Activated CD8-positive, alpha-beta memory T cell treated with anti-CD3 and anti-CD28 coated beads, Interleukin-2, amount 50 U/mL, for 4 hours (primary cell): ENCODE results near the gene ZNF384.

ENCODE experiments used
- DNase-seq: peaks from one replicate; pipeline ENCODE4 v3.0.0-alpha.2; 2020

Gene ZNF384

DNA sequence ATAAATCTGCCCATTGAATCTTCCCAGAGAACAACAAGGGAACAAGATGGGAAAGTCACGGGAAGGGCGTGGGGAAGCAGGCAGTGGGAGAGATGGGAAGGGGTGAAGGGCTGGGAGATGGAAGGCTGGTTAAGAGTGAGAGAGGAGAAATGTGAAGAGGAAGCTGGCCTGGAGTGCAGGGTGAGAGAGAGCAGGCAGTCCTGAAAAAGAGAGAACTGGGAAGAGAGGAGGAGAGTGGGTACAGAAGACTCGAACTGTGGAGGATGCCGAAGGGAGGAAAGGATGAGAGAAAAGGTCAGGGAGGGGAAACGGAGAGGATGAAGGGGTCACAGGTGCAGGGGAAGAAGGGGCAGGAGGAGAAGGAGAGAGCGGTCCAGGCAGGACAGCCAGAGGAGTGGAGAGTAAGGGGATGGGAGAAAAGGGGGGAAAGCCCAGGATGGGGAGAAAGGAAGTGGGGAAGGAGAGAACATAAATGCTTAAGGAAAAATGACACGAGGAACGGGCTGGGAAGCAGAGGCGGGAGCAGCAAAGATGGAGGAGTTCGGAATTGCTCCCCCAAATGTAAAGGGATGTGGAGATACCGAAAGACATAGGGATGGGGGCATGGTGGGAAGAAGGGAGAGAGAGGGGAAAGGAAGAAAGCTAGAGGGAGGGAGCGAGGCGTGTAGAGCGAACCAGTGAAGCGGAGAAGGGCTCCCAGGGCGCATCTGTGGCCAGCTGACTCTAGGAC, 10.2 kb upstream of the ZNF384 start:
- no peak for DNase-seq

DNA sequence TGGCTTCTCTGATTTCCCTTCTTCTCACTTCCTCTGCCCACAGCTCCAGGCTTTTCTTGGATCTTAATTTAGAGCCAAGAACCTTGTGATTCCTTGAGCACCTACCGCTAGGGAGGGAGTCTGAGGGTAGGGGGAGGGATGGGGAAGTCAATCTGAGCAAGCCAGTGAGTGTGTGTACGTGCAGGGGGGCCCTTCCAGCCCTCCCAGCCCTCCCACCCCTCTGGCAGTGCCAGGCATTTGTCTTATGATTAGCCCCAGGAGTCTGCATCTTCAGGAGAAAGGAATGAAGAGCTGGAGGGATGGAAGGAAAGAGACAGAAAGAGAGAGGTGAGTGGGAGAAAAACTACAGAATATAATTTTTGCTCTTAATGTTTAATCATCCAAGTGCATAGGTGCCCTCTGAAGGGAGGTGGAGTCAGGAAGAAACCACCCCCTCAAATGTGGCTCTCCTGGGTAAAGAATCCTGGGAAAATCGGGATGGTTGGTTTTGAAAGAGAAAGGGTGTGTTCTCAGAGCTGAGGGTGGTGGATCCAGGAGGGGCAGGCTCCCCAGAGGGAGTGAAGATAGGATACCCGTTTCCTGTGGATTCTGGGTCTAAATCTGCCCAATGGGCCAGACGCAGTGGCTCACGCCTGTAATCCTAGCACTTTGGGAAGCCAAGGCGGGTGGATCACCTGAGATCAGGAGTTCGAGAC, 9.3 kb upstream of the ZNF384 start:
- DNase-seq, result no peak

DNA sequence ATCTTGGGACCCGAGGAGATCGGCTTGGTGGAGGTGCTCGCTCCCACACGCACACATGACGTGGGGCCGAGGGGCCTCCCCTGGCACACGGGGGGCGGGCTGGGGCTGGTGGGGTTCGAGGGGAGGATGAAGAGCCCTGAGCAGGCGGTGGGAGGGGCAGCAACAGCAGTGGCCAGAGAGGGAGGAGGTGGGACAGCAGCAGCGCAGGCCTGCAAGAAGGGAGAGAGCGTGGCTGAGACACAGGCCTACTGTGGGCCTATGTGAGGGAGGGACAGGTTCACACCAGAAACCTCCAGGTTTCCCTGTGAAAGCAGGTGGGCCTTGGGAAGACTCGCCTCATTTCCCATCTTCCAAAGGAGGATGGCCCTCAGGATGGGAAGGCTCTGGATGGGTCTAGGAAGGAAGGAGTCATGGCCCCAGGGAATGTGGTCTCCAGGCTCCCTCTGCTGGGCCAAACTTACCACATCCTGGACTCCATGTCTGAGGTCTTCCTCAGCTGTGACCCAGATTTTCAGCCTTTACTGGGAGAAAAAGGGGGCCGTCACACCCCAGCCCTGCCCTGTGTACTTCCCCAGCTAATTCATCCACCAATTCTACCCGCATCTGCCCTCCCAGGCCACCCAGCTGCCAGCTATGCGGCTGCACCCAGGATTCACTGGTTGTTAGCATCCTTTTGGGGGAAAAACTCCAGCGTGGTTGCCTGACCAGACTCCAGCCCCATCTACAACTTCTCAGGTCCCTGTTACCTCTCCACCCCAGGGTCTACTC, 8.6 kb upstream of the ZNF384 start:
- no peak for DNase-seq

DNA sequence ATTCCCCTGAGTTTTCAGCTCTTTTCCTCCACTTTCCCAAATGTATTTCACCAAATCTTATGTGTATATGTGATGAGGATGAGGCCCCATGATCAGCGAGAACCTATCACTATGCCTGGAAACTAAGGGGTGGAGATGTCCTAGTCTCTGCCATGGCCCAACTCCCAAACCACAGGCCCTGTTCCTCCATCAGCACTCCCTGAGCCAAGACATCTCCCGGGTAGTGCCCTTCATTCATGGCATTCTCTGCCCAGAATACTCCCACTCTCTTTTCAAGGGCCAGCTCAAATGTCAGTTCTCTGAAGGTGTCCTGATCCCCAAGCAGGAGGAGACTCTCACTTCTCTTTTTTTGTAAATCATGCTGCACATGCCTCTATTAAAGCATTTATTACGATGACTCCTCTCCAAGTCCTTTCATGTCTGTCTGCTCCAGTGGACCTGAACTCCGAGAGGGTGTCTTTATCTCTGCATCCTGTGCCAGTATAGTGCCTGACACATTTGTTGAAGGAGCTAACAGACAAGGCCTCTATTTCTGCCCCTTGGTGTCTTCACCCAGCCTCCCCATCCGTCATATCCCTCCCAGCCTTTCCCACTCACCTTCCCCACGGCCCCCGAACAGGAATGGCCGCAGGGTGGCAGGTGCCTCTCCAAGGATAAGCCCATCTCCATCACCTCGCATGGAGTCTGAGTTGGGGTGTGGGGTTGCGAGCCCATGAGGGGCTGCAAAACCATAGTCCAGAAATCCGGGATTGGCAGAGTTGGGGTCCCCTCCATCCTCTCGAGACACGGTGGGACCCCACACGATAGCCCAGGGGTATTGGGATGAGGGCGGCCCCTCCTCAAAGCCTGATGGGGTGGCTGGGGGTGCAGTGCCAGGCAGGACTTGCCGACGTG, 7.8 kb upstream of the ZNF384 start:
- no peak for DNase-seq

DNA sequence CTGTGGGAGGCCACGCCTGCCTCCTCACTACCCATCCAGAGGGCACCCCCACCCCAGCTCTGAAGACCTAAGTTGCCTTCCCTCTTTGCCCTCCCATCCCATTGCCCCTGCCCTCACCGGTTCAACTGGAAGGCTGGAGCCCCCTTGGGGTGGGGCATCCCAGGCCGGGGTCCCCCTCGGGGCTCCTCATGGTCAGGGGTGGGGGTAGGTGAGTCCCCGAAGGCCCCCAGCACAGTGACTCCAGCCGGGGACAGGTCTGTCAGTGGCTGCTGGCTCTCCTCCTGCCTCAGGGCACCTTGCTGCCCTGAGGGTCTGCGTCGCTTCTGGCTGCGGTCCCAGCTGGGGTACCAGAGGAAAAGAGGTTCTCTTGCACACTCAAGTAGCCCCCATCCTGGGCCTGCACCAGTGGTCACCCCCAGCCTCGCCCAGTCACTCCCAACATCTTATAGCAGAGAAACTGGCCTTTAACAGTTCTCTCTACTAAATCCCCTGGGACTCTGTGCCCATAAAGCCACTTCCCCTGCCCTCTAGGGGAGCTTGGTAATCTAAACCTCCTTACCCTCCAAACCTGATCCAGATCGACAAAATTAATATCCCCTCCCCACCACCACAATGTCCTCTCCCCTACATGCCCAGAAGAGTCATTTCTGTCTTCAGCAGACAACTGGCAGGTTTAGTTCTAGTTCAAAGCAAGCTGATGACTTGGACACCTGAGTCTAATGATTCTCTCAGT, 6.3 kb upstream of the ZNF384 start:
- no peak for DNase-seq

DNA sequence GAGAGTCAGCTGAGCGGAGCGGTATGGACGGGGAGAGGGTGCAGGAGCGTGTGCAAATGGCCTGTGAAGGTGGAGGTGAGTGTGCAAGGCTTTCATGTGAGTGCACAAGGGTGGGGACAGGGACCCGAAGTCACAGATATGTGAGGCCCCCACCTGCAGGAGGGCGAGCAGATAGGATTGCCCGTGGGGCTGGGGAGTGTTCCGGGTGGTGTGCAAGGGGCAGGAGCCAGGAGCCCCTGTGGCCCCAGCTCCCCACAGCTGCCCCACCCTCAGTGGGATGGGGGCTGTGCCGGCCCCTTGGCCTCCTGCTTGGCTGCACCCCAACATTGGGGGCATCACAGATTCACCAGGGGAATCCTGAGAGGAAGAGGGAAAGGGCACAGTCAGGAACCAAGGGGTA, 5.5 kb upstream of the ZNF384 start:
- DNase-seq, result no peak

DNA sequence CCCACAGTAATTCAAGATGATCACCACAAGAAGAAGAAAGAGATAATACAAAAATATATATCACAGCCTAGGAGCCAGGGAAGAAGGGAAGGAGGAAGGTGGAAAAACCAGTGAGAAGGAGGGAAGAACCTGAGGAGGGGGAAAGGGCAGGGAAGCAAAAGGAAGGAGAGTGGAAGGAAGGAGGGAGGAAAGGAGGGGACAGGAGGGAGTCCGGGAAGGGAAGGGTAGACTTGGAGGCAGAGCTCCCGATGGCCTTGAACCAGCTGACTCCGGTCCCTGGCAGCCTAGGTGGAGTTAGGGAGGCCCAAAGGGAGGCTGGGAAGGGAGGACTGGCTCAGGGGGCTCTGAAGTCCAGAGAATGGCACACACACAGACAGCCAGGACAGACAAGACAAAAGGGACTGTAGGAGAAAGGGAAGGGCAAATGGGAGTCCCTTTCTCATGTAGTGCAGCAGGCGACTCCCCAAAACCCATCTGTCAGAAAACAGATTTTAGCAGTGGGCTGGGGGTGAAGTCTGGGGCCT, 4.7 kb upstream of the ZNF384 start:
- DNase-seq, result no peak

DNA sequence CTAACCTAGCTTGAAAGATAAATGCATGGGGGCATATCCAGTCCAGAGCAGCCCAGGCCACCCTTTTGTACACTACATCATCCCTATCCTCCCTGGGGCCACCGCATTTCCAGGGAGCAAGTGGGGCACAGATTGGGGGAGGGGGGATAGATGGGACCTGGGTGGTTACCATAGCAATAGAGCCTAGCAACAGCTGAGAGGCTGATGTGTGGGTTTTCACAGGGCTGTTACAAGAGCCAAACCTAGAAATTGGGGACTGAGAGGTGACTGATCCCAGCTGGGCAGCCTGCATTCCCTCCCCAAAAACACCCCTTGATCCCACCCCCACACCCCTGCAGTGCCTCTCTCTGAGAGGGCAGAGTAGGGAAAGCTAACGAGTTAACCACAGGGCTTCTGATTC, 3.7 kb upstream of the ZNF384 start:
- no peak for DNase-seq

DNA sequence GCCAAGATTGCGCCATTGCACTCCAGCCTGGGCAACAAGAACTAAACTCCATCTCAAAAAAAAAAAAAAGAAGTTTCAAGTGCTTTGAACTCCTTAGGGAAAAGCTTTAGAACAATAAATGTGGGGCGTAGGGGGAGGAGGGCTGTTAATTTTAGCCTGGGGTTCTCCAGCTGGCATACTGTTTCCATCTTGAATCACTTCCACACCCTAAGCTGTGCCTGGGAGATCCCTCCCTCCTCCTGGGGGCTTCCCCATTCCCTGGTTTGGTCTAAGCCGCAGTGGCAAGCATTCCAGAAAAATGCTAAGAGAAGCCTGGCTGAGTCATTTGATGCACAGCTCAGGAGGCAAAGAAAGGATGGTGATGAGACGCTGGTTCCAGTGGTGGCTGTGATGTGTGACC, 2.3 kb upstream of the ZNF384 start:
- no peak for DNase-seq

DNA sequence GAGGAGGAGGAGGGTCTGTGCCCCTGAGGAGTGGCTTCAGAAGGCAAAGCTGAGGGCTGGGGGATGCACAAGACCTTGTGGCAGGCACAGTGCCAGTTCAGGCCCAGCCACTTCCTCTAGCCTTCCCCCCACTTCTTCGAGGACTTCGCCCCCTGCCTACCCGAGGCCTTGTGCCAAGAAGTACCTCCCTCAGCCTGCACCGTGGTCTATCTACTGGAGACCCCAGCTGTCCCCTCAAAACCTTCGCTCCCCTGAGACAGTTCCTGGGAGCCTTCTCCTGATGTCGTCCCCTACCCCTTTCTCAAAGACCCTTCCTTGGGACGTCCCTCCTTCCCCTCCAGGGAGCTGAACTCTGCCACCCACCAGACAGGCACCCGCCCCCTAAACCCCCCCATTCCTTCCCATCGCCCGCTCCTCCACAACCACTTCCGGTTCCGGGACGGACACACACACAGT, 604 bp downstream of the ZNF384 start:
- DNase-seq, result no peak

DNA sequence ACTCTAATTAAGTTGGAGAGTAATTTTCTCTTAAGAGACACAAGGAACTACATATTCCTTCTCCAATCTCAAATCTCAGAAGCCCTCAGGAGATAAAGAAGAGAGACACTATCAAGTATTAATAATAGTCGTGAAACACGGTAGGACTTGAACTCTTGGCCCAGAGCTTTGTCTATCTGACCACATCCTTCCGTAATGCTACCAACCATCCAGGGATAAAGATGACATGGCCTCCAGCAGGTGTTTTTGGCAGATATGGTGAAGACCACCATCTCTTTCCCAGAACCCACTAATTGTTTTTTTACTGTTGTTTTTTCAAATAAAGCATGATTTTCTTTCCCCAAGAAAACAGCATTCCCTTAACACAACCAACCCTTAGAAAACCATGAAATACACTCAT, 3.4 kb downstream of the ZNF384 start:
- no peak for DNase-seq

DNA sequence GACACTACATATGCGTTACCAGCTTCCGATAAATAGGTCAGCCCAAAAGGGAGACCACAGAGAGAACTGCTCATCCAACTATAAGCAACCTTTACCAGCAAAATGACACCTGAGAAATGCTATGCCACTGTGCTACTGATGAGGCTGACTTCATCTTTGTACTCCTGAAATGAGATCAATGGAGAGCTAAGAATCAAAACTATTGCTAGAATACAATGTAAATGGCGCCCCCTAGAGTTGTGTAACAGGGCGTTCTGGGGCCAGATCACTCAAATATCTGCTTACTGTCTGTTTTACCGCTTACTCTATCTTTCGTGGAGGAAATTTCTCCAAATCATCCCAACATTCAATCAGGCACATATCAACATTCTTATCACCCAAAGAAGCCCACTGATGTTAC, 4.6 kb downstream of the ZNF384 start:
- DNase-seq, result peak; percentile 32

DNA sequence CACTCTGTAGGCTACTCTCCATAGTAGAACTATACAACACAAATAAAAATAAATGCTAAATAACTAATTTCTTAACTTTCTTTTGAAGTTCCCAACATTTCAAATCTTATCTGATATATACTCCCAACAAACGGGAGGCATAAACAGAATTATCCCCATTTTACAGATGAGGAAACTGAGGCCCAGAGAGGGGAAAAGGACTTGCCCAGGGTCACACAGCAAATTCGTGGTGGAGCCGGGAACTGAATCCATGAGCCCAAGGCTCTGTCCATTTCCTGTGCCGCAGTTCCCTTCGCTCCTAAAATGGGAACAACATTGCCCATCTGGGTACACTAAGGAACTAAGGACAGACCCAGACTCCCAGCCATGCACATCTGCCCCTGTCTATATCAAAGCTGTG, 12.2 kb downstream of the ZNF384 start:
- DNase-seq, result no peak

DNA sequence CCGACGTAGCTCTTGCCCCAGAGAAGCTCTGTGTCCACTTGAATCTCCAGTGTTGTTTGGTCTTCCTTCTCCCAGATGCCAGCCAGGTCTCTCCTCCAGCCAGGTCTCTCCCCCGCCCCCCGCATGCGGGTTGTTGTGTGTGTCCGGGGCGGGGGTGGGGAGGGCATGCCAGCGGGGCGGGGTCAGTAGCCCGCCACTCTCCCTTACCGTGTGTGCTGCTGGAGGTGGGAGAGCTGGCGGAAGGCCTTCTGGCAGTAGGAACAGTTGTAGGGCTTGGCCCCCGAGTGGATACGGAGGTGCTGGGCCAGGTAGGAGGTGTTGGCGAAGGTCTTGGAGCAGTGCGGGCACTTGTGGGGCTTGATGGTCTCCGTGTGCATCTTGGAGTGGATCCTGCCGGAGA, 17.0 kb downstream of the ZNF384 start:
- no peak for DNase-seq

DNA sequence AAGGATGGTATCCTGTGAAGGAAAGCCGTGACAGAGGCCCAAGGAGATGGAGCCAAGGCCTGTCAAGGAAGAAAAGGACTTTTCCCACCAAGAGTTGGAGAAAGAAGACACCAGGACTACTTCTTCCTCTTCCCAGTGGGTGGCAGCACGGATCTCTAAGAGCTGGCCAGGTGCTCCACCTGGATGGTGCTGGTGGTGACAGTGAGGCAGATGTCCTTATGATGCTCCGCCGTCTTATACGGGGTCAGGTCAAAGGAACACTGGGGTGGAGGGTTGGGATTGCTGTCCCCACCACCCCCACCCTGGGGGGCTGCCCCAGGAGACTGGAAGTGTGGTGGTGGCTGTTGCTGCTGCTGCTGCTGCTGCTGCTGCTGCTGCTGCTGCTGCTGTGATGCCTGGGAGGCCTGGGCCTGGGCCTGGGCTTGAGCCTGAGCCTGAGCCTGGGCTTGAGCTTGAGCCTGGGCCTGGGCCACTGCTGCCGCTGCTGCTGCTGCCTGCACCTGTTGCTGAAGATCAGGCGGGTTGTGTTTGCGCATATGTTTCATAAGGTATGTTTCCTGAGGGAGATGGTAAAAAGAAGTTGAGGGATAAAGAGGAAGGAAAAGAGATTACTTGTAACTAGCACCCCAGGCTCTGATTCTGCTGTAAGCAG, 21.5 kb downstream of the ZNF384 start:
- no peak for DNase-seq

DNA sequence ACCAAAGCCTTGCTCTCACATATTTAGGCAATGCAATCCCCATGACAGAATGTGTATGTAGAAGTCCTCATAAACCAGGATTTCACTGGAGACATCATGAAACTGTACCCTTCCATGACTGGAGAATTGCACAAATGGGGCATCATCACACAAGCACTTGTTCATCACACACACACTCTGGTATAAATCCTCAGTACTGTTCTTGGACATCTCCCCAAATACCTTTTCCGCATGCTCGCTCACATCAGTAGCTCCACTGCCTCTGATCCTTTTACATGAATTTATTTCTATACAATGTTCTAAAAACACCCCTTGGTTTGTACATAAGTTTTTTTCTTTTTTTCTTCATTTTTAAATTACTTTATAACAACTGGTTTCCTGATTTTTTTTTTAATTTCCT, 23.0 kb downstream of the ZNF384 start:
- DNase-seq, result no peak

DNA sequence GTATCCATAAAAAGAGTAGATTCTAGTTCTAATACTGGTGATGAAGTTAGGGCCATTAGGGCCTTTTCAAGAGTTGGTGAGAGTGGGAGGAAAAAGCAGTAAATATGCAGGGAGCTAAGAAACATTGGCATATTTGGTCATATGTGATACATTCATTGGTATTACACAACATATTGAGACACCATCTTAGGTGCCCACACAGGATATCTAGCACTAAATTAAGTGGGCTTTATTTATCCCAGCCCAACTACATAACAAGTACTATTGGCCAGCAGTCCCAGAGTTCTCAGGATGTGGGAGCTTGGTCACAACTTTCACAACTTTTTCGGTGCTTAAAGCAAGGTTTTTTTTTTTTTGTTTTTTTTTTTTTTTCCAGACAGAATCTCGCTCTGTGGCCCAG, 24.3 kb downstream of the ZNF384 start:
- no peak for DNase-seq

DNA sequence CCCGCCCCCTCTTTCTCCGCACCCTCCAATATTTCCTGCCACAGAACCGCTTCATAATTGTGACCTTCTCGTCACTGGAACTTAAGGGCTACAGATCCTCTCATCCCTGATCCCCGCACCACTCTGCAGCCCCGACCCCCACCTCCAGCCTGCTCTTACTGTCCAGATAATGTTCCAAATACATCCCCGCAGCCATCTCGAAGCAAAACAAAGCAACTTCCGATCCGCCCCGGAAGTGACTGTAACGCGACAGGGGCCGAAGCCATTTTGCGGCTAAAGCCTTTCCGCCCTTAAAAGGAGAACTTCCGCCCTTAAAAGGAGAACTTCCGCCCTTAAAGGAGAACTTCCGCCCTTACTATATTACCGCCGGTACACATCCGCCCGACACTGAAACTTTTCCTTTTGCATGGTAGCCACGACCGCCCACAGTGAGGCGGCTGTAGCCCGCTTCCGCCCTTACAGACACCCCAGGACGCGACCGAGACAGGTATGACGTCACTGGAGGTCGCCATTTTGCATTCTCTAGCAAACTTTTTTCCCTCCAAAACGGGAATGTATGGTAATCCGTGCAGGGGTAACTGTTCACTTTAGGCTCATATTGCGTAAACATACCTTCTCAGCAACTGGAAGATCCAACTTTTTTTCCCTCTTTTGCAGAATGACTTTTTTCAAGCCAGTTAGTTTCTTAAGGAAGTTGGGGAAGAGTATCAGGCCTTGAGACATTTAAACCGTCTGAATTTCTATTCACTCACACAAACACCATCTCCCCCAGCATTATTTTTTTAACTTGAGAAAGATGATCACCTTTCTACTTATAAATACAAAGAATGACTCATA, 26.1 kb downstream of the ZNF384 start, which contains the start of gene ING4:
ING4 (minus strand) TSS at position 214 of the 837 bp plus-strand sequence; CDS start at position 196, 18 bp downstream.
- peak; percentile 94 for DNase-seq

DNA sequence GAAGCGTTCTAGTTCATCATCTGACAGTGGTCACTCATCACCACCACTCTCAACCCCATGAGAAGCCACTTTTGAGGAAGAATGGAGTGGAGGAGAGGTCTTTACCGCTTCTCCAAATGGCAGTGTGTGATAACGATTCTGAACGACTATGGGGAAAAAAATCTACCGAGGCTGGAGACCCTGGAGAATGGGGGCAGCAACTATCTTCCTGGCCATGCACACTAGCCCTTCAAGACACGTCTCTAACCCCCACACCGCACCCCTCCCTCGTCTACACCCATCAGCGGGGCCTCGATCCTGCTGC, 26.6 kb downstream of the ZNF384 start:
- DNase-seq, result no peak

DNA sequence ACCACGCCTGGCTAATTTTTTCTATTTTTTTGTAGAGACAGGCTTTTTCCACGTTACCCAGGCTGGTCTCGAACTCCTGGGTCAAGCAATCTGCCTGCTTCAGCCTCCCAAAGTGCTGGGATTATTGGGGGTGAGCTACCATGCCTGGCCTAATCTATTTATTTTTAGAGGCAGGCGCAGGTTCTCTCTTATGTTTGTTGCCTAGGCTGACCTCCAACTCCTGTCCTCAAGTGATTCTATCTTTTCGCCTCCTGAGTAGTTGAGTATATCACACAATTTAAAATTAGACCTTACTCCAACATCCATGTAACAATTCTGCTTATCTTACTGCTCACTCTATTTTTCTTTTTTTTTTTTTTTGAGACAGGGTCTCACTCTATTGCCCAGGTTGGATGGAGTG, 35.2 kb downstream of the ZNF384 start:
- no peak for DNase-seq

DNA sequence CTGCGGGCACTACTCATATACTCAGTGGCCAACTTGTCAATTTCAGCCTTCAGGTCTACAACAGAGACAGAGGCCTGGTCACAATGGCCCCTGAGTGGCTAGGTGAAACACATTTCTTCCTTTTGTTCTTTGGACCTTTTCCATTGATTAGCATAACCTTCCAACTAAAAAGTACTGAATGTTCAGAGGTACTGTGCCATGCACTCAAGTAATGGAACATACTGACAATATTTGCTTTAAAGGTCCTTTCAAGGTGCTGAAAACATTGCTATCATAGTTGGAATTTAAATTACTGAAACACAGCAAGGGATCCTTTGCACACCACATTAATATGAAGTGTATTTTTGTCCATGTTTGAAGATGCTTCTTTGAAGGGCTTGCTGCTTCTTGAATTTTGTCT, 35.8 kb downstream of the ZNF384 start:
- DNase-seq, result no peak
